Measurements from ENCODE around the gene ABLIM1.

GRCh38 chr10:114515298-114515914 is 142.7 kb downstream of the ABLIM1 start:
- no peak for TF ChIP-seq POLR2A (IDR thresholded peaks at IDR 0.05; ENCODE audit: low read length)
- TF ChIP-seq GATA1 (IDR thresholded peaks at IDR 0.05; ENCODE audit: low read depth, low read length), result no peak

All from erythroblast (primary cell).